HG02571 (cell line): ENCODE data around the gene PRSS12.
A peak's percentile ranks its signal among the peaks of the same experiment; 100 is the strongest.
"Not testable (repeated sequence)": the region's sequence is repeated elsewhere in the genome, so short reads cannot be mapped to it uniquely, and the experiment has no call there.

ENCODE experiments used
- ATAC-seq: cut with Tn5 transposase; IDR thresholded peaks from one replicate; pipeline ENCODE4 v1.9.1; 2021; ENCODE audit warnings: mild to moderate bottlenecking, moderate library complexity; ENCODE audit not compliant: unreplicated experiment

PRSS12 gene

DNA sequence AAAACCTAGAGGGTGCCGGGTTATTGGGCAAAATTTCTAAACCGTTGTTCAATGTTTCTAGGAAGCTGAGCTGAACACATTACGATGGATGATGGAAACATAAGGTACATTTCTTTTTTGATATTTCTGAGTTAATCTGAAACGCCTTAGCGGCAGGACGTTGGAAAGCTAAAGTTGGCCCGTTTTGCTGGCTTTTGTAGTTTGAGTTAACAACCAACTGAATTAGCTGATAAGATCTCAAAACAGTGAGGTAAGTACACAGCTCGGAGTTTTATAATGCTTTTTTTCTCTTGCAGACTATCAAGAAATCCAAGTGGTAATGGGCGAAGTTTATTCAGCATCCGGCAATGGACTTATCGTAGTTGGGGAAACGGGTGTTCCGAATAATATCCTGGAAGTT is 73.5 kb downstream of the PRSS12 start:
- ATAC-seq = no peak

DNA sequence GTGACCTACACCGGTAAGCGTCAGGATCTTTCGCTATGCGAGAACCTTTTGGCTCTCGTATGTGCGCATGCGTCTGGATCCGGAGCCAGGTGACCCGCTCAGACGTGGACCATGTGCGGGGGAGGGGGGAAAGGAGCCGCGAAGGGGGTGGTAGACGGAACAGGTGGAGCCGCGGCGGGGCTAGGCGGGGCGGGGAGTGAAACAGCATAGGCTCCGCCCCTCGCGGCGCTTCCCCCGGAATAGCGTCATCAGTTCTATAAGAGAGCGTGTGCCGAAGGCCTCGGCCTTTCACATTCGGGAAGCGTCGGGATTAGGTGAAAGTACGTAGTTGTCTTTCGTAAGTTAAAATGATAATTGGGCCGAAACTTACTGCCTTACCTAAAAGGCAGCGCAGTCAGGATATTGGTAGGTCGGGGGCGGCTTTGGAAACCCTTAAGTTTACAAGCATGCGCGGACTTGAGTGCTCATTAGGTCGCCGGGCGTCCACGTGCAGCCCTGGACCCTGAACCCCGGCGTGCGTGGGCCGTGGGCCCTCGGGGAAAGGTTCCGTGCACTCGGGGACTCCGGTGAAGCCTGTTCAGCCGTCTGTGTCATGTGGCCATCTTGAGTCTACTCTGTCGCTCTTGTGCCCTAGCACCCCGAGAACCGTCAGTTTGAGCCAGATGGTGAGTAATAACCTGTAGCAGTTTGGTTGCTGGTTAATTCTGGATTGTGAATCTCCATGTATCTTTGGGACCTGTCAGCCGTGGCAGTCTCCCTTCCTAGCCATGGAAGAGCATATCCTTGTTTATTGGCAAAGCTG is 74.1 kb downstream of the PRSS12 start:
- ATAC-seq = peak; percentile 88

DNA sequence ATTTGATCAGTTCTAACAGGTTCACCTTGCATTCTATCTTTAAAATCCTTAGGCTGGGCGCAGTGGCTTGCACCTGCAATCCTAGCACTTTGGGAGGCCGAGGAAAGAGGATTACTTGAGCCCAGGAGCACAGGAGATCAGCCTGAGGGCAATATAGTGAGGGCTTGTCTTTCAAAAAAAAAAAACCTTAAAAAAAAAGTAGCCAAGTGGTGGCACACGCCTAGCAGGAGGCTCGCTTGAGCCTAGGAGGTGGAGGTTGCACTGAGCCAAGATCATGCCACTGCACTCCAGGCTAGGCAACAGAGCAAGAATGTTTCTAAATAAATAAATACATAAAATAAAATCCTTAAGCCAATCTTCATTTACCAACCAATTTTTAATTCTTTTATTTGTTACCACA is 75.6 kb downstream of the PRSS12 start:
- no peak for ATAC-seq

DNA sequence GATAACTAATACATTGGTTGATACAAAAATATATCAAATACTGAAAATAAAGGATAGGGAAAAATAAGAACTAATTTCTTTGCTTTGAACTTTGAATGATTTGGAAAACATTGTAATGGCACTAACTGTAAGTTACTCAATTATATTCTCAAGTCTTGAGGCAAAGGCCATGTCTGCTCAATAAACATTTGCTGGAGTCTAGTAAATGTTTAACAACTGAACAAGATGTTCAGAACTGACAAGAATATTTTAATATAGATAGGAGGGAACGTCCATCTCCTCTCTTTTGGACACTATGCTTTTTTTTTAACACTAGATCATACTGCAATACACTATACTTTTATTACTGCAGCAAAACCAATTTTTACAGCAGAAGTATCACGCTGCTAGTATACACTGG is 76.2 kb downstream of the PRSS12 start:
- ATAC-seq = no peak

DNA sequence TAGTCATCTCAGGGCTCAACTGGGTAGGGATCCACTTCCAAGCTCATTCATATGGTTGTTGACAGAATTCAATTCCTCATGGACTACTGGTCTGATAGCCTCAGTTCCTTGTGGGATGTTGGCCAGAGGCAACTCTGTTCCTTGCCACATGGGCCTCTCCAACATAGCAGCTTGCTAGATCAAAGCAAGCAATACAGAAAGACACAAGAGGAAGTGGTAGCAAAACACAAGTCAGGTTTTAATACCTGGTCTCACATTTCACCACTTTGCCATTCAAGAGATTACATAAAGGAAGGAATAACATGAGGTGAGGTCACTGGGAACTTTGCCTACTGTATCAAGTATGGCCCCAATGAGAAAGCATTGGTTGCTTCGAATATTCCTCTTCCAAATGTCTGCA is 79.2 kb downstream of the PRSS12 start:
- no peak for ATAC-seq

DNA sequence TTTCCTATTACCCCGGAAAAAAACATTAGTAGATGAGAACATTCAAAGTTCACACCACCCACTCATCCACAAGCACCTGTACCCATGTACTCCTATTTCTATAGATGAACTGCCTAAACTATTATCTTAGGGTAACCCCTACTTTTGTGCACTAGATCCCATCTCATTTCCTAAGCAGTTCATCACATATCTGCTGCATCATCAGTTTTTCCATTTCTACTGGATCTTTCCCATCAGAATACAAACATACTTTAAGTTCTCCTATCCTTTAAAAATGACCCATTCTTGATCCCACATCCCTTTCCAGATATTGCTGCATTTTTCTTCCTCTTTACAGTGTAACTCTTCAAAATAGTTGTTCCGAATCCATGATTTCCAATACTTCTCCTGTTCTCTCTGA is 81.0 kb downstream of the PRSS12 start:
- ATAC-seq = no peak

DNA sequence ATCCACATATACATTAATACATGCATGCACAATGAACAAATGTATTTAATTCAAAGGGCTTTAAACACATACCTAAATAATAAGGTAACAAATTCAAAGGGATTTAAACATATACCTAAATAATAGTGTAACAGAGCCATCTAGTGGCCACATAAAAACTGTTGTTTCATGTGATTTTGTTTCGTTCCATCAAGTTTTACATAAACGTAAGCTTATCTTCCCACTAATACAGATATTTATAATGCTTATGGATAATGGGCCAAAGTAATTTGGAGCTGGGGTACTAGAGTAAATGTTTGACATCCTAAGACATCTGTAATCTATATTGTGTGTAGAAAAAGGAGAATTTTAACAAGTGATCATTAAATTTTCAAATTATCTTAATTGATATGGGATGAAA is 82.3 kb downstream of the PRSS12 start:
- ATAC-seq = no peak

DNA sequence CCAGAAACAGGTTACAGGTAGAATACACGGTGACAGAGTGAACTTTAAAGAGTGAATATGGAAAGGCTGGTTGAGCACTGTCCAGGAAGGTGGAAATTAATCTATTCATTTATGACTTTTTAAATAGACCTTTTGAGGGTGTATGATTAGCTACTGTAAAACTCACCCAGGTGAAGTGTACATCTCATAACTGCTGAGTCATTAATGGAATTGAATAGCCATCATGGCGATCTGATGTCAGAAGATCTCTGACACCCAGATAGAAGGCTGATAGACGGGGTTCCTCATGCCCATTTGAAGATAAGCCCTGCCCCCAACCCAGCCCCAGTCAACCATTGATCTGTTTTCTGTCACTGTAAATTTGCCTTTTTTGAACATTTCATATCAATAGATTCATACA is 84.0 kb downstream of the PRSS12 start:
- no peak for ATAC-seq

DNA sequence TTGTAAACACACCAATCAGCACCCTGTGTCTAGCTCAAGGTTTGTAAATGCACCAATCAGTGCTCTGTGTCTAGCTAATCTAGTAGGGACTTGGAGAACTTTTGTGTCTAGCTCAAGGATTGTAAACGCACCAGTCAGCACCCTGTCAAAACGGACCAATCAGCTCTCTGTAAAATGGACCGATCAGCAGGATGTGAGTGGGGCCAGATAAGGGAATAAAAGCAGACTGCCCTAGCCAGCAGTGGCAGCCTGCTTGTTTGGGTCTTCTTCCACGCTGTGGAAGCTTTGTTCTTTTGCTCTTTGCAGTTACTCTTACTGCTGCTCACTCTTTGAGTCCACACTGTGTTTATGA is 86.7 kb downstream of the PRSS12 start:
- ATAC-seq = not testable (repeated sequence)

DNA sequence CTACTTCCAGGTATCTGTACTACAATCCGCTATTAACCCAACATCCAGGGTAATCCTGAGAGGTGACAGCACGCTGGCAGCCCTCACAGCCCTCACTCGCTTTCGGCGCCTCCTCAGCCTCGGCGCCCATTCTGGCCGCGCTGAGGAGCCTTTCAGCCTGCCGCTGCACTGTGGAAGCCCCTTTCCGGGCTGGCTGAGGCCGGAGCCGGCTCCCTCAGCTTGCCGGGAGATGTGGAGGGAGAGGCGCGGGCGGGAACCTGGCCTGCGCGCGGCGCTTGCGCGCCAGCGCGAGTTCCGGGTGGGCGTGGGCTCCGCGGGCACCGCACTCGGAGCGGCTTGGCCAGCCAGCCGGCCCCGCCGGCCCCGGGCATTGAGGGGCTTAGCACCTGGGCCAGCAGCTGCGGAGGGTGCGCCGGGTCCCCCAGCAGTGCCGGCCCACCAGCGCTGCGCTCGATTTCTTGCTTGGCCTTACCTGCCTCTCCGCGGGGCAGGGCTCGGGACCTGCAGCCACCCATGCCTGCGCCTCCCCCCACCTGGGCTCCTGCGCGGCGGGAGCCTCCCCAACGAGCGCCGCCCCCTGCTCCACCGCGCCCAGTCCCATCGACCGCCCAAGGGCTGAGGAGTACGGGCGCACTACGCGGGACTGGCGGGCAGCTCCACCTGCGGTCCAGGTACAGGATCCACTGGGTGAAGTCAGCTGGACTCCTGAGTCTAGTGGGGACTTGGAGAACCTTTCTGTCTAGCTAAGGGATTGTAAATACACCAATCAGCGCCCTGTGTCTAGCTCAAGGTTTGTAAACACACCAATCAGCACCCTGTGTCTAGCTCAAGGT is 87.3 kb downstream of the PRSS12 start:
- ATAC-seq = no peak

DNA sequence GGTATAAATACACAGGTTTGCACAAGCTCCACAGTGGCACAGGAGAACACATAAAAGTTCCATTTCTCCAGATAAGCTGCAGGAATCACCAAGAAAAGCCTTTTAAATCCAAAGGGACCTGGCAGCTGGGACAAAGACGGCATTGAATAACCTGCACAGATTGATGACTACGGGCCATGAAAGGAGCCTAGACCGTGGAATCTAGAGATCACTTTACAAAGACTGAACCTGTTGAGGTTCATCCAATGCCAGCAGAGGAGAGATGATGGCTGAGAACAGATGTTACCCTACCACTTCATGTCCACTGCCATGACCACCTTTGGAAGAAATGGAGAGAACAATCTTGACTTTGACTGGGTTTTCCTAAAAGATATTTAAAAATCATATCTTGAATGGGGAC is 88.7 kb downstream of the PRSS12 start:
- ATAC-seq = no peak

DNA sequence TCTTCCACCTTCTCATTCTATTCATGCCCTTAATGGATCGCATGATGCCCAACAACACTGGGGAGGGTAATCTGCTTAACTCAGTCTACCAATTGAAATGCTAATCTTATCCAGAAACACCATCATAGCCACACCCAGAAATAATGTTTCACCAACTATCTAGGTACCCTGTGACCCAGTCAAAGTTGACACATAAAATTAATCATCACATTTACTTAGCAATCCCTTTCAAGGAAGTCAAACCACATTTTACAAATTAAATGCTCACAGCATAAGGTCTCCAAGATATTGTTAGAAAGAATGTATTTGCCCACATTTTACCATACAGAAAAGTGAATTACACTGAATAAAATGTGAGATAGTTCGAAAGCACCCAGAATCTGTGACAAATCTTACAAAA is 92.5 kb downstream of the PRSS12 start:
- ATAC-seq = no peak

DNA sequence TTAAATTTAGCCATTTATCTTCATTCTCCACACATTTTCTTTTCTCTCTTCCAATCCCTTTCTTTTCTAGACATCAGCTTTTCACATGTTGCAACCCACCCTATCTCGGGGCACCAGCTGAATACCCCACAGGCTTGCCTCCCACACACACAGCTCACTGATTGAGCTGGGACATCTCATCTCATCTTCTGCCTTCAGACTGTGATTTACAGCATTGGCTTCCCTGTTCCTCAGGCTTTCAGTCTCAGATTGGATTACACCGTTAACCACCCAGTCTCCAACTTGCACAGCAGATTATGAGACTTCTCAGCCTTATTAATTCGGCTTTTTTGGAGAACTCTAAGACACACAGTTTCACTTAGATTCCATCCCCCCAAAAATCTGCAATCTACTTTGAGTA is 93.7 kb downstream of the PRSS12 start:
- ATAC-seq = no peak

DNA sequence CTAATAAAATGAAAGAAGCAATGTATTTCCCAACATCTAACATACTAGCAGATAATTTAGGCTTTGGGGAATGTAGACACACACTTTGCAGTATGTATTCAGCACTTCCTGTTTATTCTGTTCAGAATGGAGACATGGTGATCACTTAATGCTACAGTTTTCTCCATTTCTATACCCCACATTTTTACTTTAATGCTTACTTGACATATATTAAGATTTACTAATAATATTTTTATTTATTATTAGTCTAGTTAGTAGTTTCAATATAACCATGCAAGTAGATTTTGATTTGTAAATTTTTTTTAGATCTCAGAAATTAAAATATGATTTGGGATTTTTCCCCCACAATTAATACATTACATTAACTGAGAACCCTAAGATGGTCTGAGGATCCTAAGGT is 98.4 kb downstream of the PRSS12 start:
- ATAC-seq = no peak

DNA sequence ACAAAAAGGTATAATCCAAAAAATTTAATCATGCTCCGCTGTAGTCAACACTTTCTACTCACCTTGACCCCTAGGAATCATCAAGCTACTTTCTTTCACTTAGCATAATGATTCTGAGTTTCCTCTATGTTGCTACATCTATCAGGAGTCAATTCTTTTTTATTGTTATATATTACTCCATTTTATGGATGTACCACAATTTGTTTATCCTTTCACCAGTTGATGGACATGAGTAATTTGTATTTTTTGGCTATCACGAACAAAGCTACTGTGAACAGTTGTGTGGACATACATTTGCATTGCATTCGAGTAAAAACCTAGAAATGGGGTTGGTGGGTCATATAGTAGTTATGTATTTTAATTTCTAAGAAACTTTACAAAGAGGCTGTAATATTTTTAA is 102.9 kb downstream of the PRSS12 start:
- ATAC-seq = no peak

DNA sequence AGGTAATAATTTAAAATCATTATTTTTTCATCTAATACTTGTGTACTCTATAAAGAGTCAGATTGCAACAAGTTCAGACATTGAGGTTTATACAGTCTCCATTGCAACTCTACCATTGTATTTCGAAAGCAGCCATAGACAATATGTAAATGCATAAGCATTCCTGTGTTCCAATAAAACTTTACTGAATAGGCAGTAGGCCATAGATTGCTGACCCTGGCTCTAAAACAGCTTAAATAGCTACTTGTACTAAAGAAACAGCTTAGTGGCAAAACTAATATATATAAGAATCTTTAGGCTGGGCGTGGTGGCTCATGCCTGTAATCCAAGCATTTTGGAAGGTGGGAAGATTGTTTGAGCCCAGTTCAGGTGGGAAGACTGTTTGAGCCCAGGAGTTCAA is 115.3 kb downstream of the PRSS12 start:
- ATAC-seq = no peak

DNA sequence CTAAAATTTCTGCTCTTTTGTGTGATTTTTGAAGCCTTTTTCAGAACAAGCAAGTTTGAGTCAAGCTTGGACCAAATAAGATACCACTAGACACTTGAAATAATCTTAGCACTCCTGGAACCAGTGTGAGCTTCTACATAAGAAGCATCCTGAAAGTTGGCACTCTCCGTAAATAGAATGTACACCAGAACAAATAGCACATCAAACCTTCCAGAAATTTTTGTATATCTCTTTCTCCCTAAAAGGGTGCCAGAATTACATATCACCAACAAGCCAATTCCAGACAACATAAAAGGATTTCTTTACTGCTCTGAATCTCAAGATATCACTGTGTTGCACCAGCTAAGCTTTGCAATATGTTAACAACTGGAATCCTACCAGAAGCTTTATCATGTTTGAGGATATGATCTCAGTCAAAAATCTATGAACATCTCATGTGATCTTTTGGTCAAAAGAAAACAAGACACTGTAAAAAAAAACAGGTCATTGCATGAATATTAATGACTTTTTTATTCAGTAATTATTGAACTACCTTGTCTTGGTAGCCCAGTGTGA is 117.2 kb downstream of the PRSS12 start:
- ATAC-seq = no peak
